ENCODE results near the gene KLHL12.

The KLHL12 gene

DNA sequence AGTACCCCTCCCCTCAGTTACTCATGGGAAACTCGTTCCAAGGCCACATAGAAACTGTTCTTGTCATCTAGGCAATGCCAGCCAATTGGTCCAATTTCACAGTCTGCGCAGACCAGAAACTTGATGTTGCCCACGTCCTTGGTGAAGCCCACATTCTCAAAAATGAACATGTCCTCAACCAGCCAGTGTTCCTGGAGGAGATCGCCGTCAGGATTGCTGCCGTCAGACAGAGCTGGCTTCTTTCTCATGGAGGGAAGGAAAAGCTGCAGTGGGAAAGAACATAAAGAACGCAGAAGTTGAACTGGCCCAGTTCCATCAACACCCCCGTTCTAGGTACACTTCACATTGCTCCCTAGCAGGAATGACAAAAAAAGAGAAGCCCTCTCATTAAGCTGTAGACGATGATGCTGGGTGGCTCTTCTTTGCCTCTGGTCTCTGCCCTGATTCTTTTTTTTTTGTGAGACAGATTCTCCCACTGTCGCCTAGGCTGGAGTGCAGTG, 46.0 kb downstream of the KLHL12 start:
- no peak for DNase-seq (ENCODE audit: low spot score)

DNA sequence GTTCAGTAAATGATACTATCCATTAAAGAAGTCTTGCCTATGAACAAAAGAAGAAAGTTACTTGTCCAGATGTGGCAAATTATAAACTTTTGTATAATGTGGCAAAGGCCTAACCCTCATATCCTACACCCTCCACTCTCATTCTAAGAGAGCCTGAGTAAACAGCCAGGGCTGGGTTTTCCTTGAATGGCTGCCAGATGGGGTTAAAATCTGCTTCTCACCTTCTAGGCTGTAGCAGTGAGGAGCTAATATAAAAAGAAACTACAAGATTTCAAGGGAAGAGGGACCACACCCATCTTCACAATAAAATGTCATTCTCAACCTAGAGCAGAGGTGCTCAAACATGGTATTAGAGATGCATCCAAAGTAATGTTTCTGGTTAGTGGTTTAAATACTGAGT, 47.0 kb downstream of the KLHL12 start:
- no peak for DNase-seq (ENCODE audit: low spot score)

DNA sequence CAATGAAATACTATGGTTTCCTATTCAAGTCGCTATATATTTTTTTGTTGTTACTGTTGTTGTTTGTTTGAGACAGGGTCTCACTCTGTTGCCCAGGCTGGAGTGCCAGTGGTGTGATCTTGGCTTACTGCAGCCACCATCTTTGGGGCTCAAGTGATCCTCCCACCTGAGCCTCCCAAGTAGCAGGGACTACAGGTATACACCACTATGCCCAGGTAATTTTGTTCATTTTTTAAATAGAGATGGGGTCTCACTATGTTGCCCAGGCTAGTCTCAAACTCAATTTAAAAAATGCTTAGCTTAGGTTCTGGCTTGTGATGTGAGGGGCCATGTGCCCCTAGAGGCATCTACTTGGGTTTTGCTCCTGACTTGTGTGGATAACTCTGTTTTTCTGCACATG, 47.9 kb downstream of the KLHL12 start:
- no peak for DNase-seq (ENCODE audit: low spot score)

DNA sequence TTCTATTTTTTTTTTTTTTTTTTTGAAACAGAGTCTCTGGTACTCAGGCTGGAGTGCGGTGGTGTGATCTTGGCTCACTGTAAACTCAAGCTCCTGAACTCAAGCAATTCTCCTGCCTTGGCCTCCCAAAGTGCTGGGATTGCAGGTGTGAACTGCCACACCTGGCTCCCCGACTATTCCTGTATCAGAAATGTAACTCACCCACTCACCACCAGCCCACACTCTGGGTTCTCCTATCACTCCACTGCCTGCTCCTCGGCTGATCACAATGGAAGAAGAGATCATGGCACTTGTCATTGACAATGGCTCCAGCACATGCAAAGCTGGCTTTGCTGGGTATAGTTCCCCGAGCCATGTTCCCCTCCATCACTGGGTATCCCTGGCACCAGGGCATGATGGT, 54.0 kb downstream of the KLHL12 start:
- no peak for DNase-seq (ENCODE audit: low spot score)

DNA sequence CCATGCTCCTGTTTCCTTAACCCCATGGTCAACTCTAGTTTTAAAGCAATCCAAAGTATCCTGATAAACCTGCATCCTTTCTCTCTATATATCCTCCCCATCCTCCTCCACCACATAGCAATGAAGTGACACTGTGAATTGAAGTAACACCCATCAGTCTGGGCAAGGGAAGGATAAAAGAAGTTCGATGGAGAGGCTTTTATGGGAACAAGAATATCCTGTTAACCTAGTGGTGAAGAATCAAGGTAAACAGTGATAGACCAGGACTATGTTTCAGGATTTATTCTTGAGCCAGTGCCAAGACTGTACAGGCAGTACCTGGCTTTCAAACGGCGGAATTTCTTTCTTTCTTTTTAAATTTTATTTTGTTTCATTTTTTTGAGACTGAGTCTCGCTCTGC, 55.7 kb downstream of the KLHL12 start:
- DNase-seq (ENCODE audit: low spot score) = no peak

DNA sequence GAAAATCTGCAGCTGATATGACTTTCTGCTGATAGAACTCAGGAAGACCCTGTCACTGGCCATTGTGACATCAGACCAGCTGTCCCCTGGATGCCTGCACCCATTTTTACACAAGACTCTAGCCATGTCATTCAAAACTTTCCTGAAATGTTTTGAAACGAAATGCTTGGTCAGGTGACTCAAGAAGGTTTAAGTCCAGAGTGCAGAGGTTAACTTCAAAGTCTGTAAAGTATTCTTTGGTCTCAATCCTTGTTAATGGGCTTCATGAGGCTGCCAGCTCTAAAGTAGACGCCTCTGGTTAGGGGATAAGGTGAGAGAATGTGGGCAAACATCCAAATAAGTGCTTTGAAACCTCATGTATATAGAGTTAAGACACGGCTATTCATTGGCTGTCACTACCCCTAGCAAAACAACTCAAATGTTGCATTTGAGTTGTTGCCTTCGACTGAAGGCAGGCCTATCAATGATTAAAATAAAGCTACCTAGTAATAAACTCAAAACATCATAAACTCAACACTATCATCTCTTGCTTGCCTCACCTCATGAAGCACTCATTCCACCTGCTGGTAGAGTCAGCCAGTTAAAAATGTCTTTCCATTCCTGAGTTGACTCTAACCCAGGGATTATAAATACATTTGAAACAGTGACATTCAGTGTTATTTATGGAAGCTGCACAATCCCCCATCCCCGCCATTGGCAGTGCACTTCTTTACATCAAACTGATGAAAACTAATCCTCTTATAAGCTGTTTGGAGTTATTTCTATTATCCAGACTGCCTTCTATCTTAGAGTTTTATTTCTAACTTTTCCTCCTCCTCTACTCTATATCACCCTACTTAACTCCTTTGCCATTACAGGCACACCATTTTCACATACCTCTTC, 64.1 kb downstream of the KLHL12 start:
- no peak for DNase-seq (ENCODE audit: low spot score)

DNA sequence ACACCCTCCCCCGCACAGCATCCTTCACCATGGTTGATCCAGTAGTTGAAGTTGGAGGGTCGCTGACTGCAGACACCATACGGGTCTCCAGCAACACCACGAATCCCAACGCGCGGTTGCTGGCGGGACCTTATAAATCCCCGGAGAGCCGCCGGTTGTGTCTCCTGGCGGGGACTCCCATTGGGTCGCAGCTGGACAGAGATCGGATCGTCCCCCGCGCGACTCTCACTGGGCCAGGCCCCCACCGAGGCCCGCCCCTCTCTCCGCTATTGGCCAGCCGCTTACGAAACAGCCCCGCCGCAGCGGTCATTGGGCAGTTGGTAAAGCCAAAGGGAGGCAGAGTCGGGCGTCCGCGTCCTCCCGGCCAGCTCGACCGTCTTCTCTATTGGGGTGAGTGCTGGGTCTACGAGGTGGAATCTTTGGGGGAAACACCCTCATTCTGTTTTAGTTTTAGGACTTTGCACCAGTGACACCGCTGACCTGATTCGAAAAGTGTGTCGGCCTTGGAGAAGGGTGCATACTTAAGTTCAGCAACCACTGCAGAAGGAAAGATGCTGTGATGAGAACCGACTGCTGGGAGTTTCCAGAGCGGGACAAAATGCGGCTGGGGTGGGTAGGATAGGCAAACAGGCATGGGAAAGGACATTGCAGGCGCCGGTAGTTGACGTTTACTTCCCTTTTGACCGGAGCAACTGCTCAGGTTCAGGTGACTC, 65.5 kb downstream of the KLHL12 start:
- peak; percentile 91 for DNase-seq (ENCODE audit: low spot score)

DNA sequence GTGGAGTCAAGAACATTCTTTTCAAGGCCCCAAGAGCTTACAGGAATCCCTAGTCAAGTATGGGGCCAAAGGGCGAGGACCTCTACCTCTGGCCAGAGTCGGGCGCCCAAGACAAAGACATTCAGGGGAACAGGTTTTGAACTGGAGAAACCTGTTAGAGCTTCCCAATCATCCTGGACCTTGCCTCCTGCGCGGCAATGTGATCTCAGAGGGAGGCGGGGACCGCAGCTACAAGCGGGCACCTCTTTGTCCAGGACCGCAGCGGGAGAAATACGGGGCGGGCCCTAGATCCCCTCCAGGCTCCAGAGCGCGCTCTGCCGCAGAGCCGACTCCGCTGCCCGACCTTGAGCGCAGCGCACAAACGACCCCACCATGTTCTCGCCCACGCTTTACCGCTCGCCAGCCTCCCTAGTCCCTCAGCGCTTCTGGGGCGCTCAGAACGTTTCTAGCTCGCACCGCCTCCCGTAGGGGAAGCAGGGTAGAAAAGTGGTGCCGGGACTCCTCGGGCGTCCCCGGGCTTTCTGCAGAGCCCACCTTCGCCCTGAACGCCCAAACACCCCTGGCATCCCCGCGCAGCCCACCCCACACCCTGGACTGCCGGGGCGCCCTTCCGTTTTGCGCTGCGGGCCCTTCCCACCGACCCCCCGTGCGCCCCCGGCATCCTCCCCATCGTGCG, 66.2 kb downstream of the KLHL12 start:
- peak; percentile 62 for DNase-seq (ENCODE audit: low spot score)

DNA sequence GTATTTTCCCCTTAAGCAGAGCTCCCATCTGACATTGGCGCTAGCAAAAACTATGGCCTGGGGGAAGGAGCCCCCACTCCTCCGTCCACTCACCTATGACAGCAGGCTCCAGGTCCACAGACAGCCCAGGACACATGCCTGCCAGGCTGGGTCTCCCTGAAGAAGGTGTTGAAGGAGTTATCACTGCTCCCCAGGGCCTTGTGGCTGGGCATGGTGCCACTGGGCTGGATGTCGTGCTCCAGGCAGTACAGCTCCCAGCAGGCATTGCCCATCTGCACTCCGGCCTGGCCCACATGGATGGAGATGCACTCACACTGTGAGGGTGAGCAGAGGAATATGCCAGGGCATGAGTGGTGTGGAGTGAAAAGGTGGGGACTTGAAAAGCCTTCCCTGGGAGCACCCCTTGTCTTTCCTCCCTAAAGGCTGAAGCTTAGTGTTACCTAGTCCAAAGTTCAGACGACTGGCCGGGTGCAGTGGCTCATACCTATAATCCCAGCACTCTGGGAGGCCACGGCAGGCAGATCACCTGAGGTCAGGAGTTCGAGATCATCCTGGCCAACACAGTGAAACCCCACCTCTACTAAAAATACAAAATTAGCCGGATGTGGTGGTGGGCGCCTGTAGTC, 68.1 kb downstream of the KLHL12 start:
- no peak for DNase-seq (ENCODE audit: low spot score)

DNA sequence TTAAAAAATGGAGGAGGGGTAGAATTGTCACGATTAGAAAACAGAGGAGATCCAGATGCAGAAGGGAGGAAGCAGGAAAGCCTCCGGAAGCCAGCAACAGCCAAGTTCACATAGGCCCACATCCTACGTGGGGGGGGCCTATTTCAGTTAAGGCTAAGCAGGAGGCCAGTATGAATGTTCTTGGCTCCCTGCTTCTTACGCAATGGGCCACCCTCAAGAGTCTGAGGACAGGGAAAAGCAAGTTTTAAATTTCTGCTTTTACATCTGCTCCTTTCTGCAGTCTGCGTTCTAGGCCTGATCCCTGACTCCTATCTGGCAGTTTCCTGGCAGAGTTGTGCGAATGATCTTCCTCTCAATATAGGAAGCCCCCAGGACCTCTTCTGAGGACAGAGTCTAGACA, 68.7 kb downstream of the KLHL12 start:
- DNase-seq (ENCODE audit: low spot score) = no peak

DNA sequence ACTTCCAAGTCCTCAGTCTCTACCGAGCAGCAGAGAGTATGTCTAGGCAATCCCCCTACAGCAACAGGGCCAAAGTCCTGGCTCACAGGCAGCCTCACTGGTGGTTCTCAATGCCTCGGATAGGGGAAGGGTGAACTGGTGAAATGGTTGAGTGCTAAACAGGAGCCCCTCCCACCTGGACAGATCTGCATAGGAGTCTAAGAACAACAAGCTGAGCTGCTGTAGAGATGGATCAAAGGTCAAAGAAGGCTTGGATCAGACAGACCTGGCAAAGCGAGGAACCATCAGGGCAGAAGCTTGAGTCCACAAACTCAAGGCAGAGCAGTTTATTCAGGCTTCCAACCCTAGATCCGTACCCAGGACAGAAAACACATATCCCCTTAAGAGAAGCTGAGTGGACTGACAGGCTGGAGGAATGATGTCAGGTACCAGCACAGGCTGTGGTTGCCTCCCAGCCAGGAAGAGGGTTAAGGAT, 69.9 kb downstream of the KLHL12 start:
- DNase-seq (ENCODE audit: low spot score) = no peak

DNA sequence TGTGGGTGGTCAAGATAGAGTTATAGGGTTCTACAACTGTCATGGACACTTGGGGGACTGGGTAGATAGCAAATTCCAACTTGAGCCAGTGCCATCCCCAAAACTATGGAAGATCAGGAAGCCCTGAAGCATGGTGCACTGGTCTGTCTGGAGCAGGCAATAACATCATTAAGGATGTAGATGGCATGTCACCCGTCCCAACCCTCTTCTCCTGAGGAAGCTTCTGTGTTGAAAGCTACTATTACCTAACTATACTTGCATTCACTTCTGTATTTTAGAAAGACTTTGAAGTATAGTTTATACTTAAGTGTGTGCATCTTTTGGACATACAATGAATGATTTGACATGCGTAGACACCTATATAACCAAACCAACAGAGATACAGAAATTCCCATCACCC, 71.0 kb downstream of the KLHL12 start:
- DNase-seq (ENCODE audit: low spot score) = no peak

DNA sequence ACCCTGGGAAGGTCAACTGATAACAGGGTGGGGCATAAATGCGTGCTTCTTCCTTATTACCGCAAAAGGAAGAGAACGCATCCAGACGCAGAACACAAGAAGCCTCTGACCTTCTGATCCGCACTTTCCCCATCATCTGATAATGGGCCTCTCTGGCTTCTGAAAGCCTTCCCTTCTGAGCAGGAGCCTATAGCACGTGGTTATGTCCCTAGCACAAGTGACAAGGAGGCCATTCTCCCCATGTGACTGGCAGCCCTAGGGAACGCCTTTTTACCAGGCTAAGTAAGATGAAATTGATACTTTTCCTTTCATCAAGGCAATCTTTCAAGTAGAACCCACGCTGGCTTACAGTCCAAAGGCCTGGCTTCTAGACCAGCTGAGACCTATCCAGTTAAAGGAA, 72.2 kb downstream of the KLHL12 start:
- no peak for DNase-seq (ENCODE audit: low spot score)

DNA sequence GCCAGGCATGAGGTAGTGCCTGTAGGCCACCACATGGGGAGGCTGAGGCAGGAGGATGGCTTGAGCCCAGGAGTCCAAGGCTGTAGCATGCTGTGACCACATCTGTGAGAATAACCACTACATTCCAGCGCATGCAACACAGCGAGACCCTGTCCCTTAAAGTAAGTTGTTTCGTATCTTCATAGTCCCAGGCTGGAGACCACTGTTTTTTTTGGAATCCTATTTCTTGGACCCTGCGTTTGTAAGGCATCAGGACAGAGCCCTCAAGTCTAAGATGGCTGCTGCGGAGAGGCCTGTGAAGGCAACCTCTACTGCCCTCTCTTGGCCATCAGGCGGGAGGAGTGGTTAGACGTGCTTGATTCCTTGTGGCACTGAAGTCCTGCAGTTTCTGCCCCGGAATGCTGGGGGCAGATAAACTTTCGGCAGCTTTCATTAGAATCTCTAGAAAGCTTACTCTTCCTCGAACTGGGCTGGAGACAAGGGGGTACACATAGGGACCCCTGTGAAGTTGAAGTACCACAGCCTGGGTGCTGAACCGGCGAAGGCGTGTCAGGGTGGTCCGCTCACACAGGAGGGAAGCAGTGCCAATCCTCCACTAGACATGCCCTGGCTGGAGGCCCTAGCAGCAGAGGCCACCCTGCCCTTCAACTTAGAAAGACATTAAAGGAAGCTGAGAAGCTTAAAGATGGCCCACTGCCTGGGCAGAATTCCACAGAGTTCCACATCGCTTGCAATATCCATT, 74.7 kb downstream of the KLHL12 start:
- DNase-seq (ENCODE audit: low spot score) = peak; percentile 68

DNA sequence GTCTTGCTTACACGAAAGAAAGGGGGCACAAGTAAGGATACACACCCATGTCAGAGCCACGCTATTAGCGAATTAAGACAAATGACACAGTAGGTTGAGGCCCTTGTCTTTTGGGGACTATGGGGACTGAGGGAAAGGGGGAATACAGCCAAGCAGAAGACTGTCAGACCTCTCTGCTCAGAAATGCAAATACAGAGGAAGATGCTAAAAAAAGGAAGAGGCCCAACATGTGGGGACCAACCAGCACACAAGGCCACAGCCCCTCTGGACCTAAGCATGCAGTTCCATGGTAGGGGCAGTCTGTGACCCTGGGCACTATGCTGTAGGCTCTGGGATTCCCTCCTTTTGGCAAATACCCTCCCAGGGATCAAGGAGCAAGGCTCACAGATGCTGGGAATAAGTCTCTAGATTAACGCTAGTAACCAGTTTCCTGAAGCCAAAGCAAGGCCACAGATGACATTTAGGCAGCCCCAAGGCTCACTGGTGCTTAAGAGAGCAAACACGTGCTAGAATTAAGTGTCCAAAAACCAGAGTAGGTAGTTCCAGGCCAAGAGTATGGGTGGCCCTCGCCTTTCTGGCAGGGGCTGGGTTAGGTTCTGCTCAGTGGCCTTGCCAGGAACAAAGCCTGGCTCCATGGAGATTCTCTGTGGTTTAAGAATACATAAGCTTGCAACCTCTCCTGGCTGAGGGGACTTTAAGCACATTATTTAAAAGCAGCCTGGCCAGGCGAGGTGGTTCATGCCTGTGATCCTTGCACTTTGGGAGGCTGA, 76.3 kb downstream of the KLHL12 start:
- DNase-seq (ENCODE audit: low spot score) = no peak

DNA sequence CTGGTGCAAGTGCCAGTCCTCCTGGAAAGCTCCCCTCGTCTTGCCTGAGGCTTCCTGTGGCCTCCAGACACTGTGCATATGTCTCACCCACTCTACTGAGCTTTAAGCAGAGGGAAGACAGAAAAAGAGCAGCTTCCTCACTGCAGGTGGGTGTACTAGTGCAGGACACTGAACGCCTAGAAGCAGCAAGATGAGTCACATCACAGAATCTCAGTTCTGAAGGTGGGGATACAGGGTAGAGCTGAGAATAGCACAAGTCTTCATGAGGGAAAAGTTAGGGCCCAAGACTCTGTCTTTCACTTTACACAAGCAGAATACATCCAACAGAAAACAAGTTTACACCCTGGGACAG, 78.9 kb downstream of the KLHL12 start:
- no peak for DNase-seq (ENCODE audit: low spot score)

DNA sequence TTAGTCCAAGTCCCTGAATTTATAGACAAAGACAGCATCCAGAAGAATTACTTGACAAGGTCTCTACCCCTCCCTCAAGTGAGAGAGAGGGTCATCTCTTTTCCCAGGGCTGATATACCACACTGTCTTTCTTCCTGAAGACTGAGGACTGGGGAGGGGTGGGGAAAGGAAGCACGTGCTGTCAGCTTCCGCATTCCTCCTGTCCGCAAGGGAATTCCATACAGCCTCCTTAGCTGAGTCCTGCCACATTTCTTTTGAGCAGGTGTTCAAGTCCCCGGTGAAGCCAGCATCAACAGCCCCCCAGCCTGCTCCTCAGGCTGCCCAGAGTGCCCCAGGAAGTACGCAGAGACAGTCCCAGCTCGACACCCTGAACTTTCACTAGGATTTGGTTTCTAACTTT, 82.1 kb downstream of the KLHL12 start:
- DNase-seq (ENCODE audit: low spot score) = no peak

DNA sequence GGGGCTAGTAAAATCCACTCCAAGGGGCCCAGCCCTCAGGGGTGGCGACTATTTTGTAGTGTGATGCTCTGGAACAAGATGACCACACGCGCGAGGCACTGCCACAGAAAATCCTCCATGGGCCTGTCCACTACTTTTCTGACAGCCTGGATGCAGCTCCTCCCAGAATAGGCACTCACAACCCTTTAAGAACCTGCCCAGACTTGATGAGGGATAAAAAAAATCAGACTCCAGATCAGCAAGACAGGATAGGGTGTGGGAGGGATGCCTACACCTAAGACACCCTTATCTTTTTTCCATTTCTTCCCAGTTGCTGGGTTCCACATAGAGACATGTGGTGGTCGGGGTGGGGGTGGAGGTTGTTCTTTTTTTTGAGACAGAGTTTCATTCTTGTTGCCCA, 82.8 kb downstream of the KLHL12 start:
- DNase-seq (ENCODE audit: low spot score) = no peak

DNA sequence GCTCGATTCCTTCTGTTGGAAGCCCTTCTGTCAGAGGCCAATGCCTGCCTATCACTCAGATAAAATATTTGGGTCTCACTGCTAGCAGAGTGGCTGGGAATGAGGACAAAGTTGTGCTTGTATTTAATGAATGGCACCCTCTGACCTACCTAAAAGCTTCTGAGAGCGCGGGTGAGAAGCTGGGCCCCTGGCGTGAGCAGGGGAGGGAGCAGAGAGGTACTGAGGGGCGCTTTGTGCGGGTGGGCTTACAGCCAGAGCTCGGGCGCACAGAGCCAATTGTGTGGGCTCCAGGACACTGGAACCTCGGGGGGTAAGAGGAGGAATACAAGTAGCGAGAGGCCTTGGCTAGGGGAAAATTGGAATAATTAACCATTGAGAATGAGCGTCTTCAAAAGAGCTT, 84.0 kb downstream of the KLHL12 start:
- no peak for DNase-seq (ENCODE audit: low spot score)
